Measurements from ENCODE around the gene MEMO1. TPM values are rescaled to one million over a fixed set of nuclear protein-coding genes. Genes with fewer than 3 reads are reported as not detected.
A peak's percentile ranks its signal among the peaks of the same experiment; 100 is the strongest.
"Not testable (repeated sequence)": the region's sequence is repeated elsewhere in the genome, so short reads cannot be mapped to it uniquely, and the experiment has no call there.

The MEMO1 gene
- total RNA-seq, 1 donor from 2014 or later, result 22.7 TPM

- DNase-seq (ENCODE audit: low spot score) (no peak), ATAC-seq (peak; percentile 31)
These were observed 47.9 kb downstream of the MEMO1 start for GRCh38 chr2:31962757-31963361.

GRCh38 chr2:31958140-31958717, 52.6 kb downstream of the MEMO1 start:
- ATAC-seq (no peak), DNase-seq (ENCODE audit: low spot score) (no peak)

GRCh38 chr2:31957354-31958139, 53.3 kb downstream of the MEMO1 start:
- ATAC-seq (no peak), DNase-seq (ENCODE audit: low spot score) (no peak)

- not testable (repeated sequence) for DNase-seq (ENCODE audit: low spot score); ATAC-seq
These were observed 53.9 kb downstream of the MEMO1 start for GRCh38 chr2:31956934-31957333.

GRCh38 chr2:31956312-31956711, 54.5 kb downstream of the MEMO1 start:
- ATAC-seq (peak; percentile 25), DNase-seq (ENCODE audit: low spot score) (no peak)

GRCh38 chr2:31953095-31953494, 57.7 kb downstream of the MEMO1 start:
- ATAC-seq, result not testable (repeated sequence)

GRCh38 chr2:31950946-31951562, 59.8 kb downstream of the MEMO1 start:
- DNase-seq (ENCODE audit: low spot score), result no peak
- ATAC-seq, result no peak

More at GRCh38 chr2:31953095-31953494, 57.7 kb downstream of the MEMO1 start:
- DNase-seq (ENCODE audit: low spot score), result not testable (repeated sequence)

- no peak for ATAC-seq
- DNase-seq (ENCODE audit: low spot score), result no peak
These were observed 62.9 kb downstream of the MEMO1 start for GRCh38 chr2:31947871-31948270.

- ATAC-seq, result no peak
- no peak for DNase-seq (ENCODE audit: low spot score)
These were observed 64.0 kb downstream of the MEMO1 start for GRCh38 chr2:31946838-31947237.

GRCh38 chr2:31945572-31945935, 65.3 kb downstream of the MEMO1 start:
- no peak for DNase-seq (ENCODE audit: low spot score)
- no peak for ATAC-seq

- DNase-seq (ENCODE audit: low spot score), result no peak
- no peak for ATAC-seq
These were observed 65.8 kb downstream of the MEMO1 start for GRCh38 chr2:31944828-31945571.

GRCh38 chr2:31943636-31944225, 67.1 kb downstream of the MEMO1 start:
- ATAC-seq (no peak), DNase-seq (ENCODE audit: low spot score) (no peak)

- no peak for ATAC-seq
- DNase-seq (ENCODE audit: low spot score), result no peak
These were observed 69.9 kb downstream of the MEMO1 start for GRCh38 chr2:31940920-31941319.

GRCh38 chr2:31937741-31938140, 73.1 kb downstream of the MEMO1 start:
- DNase-seq (ENCODE audit: low spot score) (no peak), ATAC-seq (no peak)

- DNase-seq (ENCODE audit: low spot score), result no peak
These were observed 75.4 kb downstream of the MEMO1 start for GRCh38 chr2:31935370-31935769.

GRCh38 chr2:31933066-31933465, 77.7 kb downstream of the MEMO1 start:
- no peak for ATAC-seq
- DNase-seq (ENCODE audit: low spot score), result no peak

More at GRCh38 chr2:31935370-31935769, 75.4 kb downstream of the MEMO1 start:
- no peak for ATAC-seq

- ATAC-seq (no peak), DNase-seq (ENCODE audit: low spot score) (no peak)
These were observed 78.2 kb downstream of the MEMO1 start for GRCh38 chr2:31932589-31932988.

GRCh38 chr2:31931916-31932315, 78.9 kb downstream of the MEMO1 start:
- ATAC-seq, result no peak

GRCh38 chr2:31925517-31925916, 85.3 kb downstream of the MEMO1 start:
- ATAC-seq (no peak), DNase-seq (ENCODE audit: low spot score) (no peak)

More at GRCh38 chr2:31931916-31932315, 78.9 kb downstream of the MEMO1 start:
- no peak for DNase-seq (ENCODE audit: low spot score)

- no peak for ATAC-seq
- DNase-seq (ENCODE audit: low spot score), result no peak
These were observed 87.1 kb downstream of the MEMO1 start for GRCh38 chr2:31923662-31924061.

Data from left lobe of liver (tissue), 2 donors.